HG03097 (cell line): ENCODE results near the gene CLDN16.

Experiments
- ATAC-seq: cut with Tn5 transposase; IDR thresholded peaks from one replicate; pipeline ENCODE4 v1.9.1; 2021; ENCODE audit not compliant: unreplicated experiment, low FRiP score

CLDN16 gene, protein sequence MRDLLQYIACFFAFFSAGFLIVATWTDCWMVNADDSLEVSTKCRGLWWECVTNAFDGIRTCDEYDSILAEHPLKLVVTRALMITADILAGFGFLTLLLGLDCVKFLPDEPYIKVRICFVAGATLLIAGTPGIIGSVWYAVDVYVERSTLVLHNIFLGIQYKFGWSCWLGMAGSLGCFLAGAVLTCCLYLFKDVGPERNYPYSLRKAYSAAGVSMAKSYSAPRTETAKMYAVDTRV

DNA sequence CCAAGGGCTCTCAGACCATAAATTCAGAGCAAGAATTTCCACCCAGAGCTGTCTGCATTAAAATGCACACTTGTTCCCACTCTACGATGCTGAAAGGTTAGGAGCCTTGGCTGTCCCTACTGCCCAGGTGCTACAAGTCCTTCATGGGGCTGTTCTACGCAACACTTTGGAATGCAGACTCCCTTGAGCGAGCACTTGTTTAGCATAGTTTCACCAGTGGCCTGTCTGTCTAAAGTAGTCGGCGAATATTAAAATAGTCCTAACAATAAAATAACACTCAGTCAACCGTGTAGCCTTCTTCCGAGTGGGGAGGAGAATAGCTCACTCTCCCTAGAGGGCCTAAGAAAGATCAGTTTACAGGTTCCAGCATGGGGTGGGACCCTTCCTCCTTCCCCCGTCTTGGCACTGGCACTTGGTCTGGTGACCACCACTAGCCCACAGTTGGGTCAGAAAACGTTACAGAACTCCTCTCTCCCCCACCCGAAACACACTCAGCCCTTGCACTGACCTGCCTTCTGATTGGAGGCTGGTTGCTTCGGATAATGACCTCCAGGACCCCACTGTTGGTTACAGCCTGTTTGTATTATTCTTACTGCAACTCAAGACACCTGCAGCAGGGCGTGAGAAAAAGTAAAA, at the start of gene CLDN16:
Gene CLDN16 (plus strand): TSS at position 586 of the 636 bp plus-strand sequence. CDS start 167 bp downstream, outside the sequence.
- ATAC-seq: no peak

- no peak for ATAC-seq
Observed at GRCh38 chr3:190338717-190339116, 49.2 kb upstream of the CLDN16 start.

- ATAC-seq: peak; percentile 79
Observed at GRCh38 chr3:190339130-190339529, 48.8 kb upstream of the CLDN16 start.

- ATAC-seq: no peak
Observed at GRCh38 chr3:190340071-190340470, 47.9 kb upstream of the CLDN16 start.

DNA sequence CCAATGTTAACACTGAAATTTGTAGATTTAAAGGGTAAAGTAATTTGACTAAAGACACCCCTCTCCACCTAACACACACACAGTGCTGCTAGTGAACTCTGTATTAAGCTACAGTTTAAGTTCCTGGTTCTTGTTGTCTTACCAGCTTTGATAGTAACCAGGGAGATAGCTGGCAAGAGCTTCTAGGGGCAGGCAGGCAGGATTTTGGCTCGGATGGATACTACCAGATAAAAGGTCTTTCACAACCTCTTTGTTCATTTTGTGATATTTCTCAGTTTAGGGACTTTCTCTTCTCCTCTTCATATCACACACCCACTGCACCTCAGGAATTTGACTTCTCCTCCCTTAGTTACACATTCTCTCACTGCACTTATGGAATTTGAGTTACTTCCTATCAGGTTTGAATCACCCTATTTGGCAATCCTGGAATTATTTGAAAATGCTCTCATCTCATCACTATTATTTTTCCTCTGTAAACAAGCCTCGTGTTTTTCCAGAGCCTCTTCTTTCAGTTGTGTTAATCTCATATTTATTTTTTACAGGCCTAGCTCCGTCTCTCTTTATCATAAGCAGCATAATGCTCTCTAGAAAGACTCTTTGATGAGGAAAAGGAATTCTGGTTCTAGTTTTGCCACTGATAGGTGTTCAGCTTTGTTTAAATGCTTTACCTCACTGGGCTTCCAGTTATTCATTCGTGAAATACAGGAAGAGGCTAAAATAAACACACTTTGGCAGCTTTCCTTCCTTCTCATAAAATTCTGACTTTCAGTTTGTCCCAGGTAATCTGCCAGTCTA, 42.7 kb upstream of the CLDN16 start:
- no peak for ATAC-seq

- no peak for ATAC-seq
Observed at GRCh38 chr3:190345878-190346277, 42.1 kb upstream of the CLDN16 start.

GRCh38 chr3:190346541-190346940, 41.4 kb upstream of the CLDN16 start:
- ATAC-seq: no peak

GRCh38 chr3:190352861-190353457, 35.0 kb upstream of the CLDN16 start:
- ATAC-seq: no peak

DNA sequence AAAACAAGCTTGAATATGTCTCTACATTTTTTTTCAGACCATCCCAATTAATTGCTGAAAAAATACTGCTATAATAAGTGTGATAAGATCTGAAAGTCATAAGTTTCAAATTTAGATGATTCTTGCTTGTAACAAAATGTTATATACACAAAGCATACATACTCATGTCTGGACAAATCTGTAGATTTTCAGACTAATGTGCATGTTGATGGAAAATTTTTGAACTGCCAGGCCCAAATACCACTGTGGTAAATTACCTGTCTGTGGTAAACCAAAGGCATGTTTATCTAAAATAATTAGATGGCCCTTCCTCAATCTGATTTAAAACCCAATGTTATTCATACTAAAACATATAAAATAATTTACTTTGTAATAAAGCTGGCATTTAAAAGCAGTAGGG, 31.7 kb upstream of the CLDN16 start:
- no peak for ATAC-seq

DNA sequence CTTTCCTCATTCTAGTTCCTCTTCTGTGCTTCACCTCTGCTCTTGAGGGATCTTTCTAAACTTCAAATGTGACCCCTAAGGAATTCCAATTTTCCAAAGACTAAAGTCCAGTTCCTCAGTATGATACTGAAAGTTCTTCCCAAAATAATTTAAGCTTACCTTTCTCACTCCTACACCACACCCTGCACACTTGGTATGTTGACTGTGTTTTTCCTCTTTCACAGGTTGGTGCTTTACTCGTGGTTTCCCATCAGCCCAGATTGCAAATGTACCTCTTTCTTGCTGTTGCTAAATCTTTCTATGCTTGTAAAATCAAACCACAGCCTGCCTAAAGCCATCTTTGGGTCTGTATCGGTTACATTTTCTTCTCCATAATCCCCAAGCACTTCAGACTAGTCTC, 30.5 kb upstream of the CLDN16 start:
- ATAC-seq: no peak

DNA sequence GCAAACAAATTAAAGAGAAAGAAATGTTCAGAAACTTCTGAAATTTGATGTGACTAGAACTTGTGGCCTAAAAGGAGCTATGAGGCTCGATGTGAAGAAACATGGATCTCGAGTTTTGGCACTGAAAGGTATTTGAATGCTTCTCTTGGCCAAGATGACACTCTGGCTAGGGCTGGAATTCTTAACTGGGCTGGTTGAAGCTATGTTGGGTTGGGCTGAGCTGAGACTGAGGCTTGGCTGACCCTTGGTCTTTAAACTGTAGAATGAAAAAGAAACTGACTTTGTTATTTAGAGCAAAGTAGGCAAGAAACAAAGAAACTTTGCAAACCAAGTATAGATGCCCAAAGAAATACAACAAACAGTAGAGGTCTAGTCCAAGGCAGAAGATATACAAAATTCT, 28.1 kb upstream of the CLDN16 start:
- ATAC-seq: no peak

- no peak for ATAC-seq
Observed at GRCh38 chr3:190360228-190360627, 27.7 kb upstream of the CLDN16 start.

- ATAC-seq: no peak
Observed at GRCh38 chr3:190361791-190362190, 26.2 kb upstream of the CLDN16 start.

DNA sequence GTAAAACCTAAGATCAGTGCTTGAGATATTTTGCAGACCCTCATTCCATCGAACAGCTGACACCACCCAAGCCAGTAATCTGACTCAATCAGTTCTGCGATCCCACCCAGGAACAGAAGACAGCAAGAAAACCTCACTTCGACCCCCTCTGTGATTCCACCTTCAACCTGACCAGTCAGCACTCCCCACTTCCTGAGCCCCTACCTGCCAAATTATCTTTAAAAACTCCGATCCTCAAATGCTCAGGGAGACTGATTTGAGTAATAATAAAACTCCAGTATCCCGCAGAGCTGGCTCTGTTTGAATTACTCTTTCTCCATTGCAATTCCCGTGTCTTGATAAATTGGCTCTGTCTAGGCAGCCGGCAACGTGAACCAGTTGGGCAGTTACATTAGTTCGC, 25.7 kb upstream of the CLDN16 start:
- no peak for ATAC-seq

DNA sequence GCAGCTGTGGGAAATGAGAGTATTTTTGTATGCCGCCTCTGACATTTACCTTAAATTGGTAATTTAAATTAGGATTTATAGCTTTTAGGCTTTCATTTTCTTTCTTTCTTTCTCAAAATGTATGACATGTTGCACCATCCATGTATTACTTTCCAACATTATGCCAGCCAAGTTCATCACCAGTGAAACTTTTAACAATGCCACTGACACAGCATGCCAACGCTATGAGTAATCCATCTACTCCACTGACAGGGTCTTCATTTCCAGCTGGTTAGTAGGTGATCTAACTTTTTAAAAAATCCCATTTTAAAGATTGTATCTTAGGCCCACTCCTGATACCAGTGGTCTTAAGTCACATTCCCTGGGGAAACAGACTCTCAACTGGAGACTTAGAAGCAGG, 21.8 kb upstream of the CLDN16 start:
- no peak for ATAC-seq

DNA sequence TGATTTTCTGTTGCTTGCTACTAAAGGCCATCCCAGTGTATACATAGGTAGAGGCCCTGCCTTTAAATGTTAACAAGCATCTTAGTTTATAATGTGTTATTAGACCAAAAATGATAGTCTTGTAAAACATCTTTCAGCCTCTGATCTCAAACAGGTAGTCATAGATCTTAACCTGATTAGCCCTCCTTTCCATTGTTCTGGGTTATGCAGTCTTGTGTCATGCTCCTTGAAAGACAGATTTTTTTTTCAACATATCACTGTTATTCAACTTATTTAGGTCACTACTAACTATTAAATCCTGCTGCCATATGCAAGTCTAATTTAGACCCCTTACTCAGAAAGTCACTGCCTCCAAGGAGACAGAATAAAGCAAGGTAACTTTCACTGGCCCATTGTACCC, 19.1 kb upstream of the CLDN16 start:
- ATAC-seq: no peak

GRCh38 chr3:190369668-190370295, 18.2 kb upstream of the CLDN16 start:
- no peak for ATAC-seq

GRCh38 chr3:190370369-190370768, 17.6 kb upstream of the CLDN16 start:
- no peak for ATAC-seq

DNA sequence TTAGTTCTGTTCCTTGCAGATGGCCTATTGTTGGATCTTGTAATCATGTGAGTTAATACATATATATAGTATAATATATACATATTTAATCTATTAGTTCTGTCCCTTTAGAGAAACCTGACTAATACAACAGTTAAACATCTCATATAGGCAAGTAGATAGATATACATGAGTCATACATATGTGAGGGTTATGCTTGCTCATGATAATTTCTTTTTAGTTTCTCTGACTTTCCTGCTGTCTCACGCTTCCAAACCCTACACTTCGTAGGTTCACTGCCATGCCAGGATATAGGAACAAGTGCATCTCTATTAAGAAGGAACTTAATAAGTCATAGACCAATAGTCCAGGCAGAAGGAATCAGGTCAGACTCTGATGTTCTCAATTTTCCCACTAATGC, 16.8 kb upstream of the CLDN16 start:
- no peak for ATAC-seq

DNA sequence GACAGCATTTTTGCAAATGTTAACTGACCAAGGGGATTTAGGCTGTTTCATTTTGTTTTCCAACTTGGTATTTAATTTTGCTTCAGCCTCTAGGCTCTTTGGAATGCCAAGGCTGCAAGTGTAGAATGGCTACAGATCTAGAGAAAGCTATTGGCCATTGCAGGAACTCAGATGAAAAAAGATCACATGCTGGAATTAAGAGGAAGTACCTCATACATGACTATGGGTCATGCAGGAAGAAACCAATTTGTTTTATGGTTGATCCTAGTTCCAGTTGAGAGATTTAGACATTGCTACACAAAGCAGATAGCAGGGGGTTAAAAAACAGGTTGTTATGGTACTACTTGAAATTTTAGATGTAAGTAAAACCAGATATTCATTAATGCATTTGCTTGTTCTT, 12.7 kb upstream of the CLDN16 start:
- ATAC-seq: no peak

DNA sequence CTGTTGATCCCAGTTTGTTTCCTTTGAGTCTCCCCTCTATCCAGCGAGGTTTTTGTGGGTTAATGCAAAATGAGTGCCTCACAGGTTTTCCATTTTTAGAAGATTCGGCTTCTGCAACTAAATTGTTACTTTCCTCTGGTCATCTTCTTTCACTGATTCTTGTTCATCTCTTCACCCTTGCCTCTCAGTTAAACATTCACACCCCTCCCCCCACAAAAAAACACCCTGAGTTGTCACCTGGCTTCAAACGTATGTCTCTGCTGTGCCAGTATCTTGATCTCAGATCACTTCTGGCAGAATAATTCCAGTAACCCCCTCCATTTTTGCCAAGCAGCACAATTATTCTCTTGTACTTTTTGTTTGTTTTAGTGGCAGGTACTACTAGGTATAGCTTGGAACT, 12.3 kb upstream of the CLDN16 start:
- no peak for ATAC-seq
